H1 (cell line): ENCODE results near the gene RNF32. TPM values are rescaled to one million over a fixed set of nuclear protein-coding genes. Genes with fewer than 3 reads are reported as not detected.
"Not testable (repeated sequence)": the region's sequence is repeated elsewhere in the genome, so short reads cannot be mapped to it uniquely, and the experiment has no call there.

Experiments
- CTCF ChIA-PET: fragments of 300-600 bp; sonication (Branson Sonifier 250); formaldehyde crosslinking; loops from one replicate; lab custom pipeline; 2021; ENCODE audit not compliant: partially characterized antibody; lab: Charles Lee
- POLR2A ChIA-PET: fragments of 300-600 bp; sonication (Branson Sonifier 250); formaldehyde crosslinking; loops from one replicate; lab custom pipeline; 2021; ENCODE audit warnings: inconsistent platforms; ENCODE audit not compliant: partially characterized antibody; lab: Charles Lee
- DNase-seq, 2 experiments: peaks; one replicate each; pipeline versions ENCODE4 v3.0.0 to v3.0.0-alpha.2; 2010 to 2022; ENCODE audit warnings: low spot score in 2 of 2, low read depth in 1 of 2, mixed read lengths in 1 of 2
- FAIRE-seq: peaks from 2 replicates; lab custom pipeline; 2011; peaks lifted over from hg19 to GRCh38; lab: Jason Lieb, UNC
- H2AFZ ChIP-seq: 2 replicates; pipeline ENCODE4 v1.8.1; 2012; ENCODE audit warnings: low read length, inconsistent platforms
- H2AK5ac ChIP-seq: 2 replicates; pipeline ENCODE4 v1.6.1; 2013; ENCODE audit warnings: low read depth, low read length
- H2BK120ac ChIP-seq: replicated peaks from 2 replicates; pipeline ENCODE3; 2013; ENCODE audit warnings: low read depth, low read length, inconsistent platforms
- H2BK12ac ChIP-seq: 2 replicates; pipeline ENCODE4 v1.6.1; 2013; ENCODE audit warnings: low read depth, low read length
- H2BK15ac ChIP-seq: 2 replicates; pipeline ENCODE4 v1.6.1; 2013; ENCODE audit warnings: low read length
- H2BK20ac ChIP-seq: 2 replicates; pipeline ENCODE4 v1.6.1; 2013; ENCODE audit warnings: low read length
- H2BK5ac ChIP-seq: 2 replicates; pipeline ENCODE4 v1.6.1; 2013; ENCODE audit warnings: low read depth, low read length
- H3K14ac ChIP-seq: 2 replicates; pipeline ENCODE4 v1.6.1; 2013; ENCODE audit warnings: inconsistent platforms; ENCODE audit not compliant: insufficient read length
- H3K18ac ChIP-seq: 2 replicates; pipeline ENCODE4 v1.6.1; 2013; ENCODE audit warnings: low read length; ENCODE audit errors: extremely low read depth
- H3K23ac ChIP-seq: 2 replicates; pipeline ENCODE4 v1.6.1; 2013; ENCODE audit warnings: inconsistent platforms; ENCODE audit not compliant: insufficient read length
- H3K23me2 ChIP-seq: 2 replicates; pipeline ENCODE4 v1.6.1; 2013; ENCODE audit warnings: low read depth, low read length
- H3K27ac ChIP-seq: 2 replicates; pipeline ENCODE4 v1.6.1; 2011; ENCODE audit warnings: low read depth, low read length, inconsistent platforms
- H3K27me3 ChIP-seq, 4 experiments: replicated peaks in 1 of 4; 1 replicate in 1 of 4; 2 replicates in 3 of 4; pipeline versions ENCODE4 v1.6.1 to v1.8.1; 2011 to 2013; ENCODE audit warnings: low read length in 3 of 4, mild to moderate bottlenecking in 3 of 4, inconsistent platforms in 2 of 4, mixed read lengths in 2 of 4, moderate library complexity in 1 of 4; ENCODE audit not compliant: control insufficient read depth in 3 of 4, insufficient read depth in 3 of 4; ENCODE audit errors: extremely low read depth in 1 of 4
- H3K36me3 ChIP-seq, 4 experiments: 2 replicates each; pipeline versions ENCODE4 v1.6.1 to v1.8.1; 2011 to 2013; ENCODE audit warnings: mild to moderate bottlenecking in 4 of 4, low read length in 3 of 4, moderate library complexity in 2 of 4, control low read depth in 1 of 4, inconsistent platforms in 1 of 4; ENCODE audit not compliant: insufficient read depth in 4 of 4, control insufficient read depth in 2 of 4
- H3K4ac ChIP-seq: replicated peaks from 2 replicates; pipeline ENCODE3; 2013; ENCODE audit warnings: low read length, low read depth, mixed read lengths, inconsistent platforms; ENCODE audit not compliant: insufficient read length
- H3K4me1 ChIP-seq, 4 experiments: replicated peaks in 1 of 4; 1 replicate in 1 of 4; 2 replicates in 3 of 4; pipeline versions ENCODE4 v1.6.1 to v1.8.1; 2011 to 2013; ENCODE audit warnings: low read length in 3 of 4, inconsistent platforms in 2 of 4, mixed read lengths in 1 of 4; ENCODE audit not compliant: insufficient read depth in 4 of 4, control insufficient read depth in 3 of 4
- H3K4me2 ChIP-seq, 2 experiments: 2 replicates each; pipeline versions ENCODE4 v1.6.1 to v1.8.1; 2011 to 2013; ENCODE audit warnings: low read depth in 2 of 2, low read length in 2 of 2, control low read depth in 1 of 2, inconsistent platforms in 1 of 2, mild to moderate bottlenecking in 1 of 2; ENCODE audit not compliant: insufficient read depth in 1 of 2
- H3K4me3 ChIP-seq, 4 experiments: fragments of 200-600, 300-600 bp in 1 of 4; sonication (generic), shearing (Covaris generic), sonication (Bioruptor Twin) in 1 of 4; 2 replicates each; pipeline versions ENCODE4 v1.5.1 to v1.8.1; 2011 to 2016; ENCODE audit warnings: low read length in 4 of 4, low read depth in 3 of 4, control low read depth in 2 of 4, inconsistent platforms in 2 of 4, mild to moderate bottlenecking in 2 of 4, mixed read lengths in 1 of 4, moderate library complexity in 1 of 4; ENCODE audit not compliant: insufficient read depth in 2 of 4; ENCODE audit errors: extremely low read depth in 1 of 4
- H3K56ac ChIP-seq: replicated peaks from 2 replicates; pipeline ENCODE3; 2013; ENCODE audit warnings: low read depth, mild to moderate bottlenecking, mixed read lengths, low read length, inconsistent platforms; ENCODE audit not compliant: insufficient read length
- H3K79me1 ChIP-seq: 2 replicates; pipeline ENCODE4 v1.6.1; 2013; ENCODE audit warnings: low read depth, low read length, control low read depth
- H3K79me2 ChIP-seq, 2 experiments: 2 replicates each; pipeline versions ENCODE4 v1.6.1 to v1.8.1; 2012 to 2013; ENCODE audit warnings: low read length in 2 of 2, mild to moderate bottlenecking in 2 of 2, inconsistent platforms in 1 of 2; ENCODE audit not compliant: insufficient read depth in 2 of 2, control insufficient read depth in 1 of 2
- H3K9ac ChIP-seq, 4 experiments: replicated peaks in 1 of 4; 1 replicate in 1 of 4; 2 replicates in 3 of 4; pipeline versions ENCODE4 v1.6.1 to v1.8.1; 2011 to 2013; ENCODE audit warnings: low read depth in 3 of 4, low read length in 3 of 4, control low read depth in 2 of 4, mild to moderate bottlenecking in 2 of 4, moderate library complexity in 2 of 4, inconsistent platforms in 1 of 4; ENCODE audit errors: extremely low read depth in 1 of 4
- H3K9me3 ChIP-seq, 2 experiments: 2 replicates each; pipeline versions ENCODE4 v1.6.1 to v1.8.1; 2012 to 2013; ENCODE audit warnings: mild to moderate bottlenecking in 2 of 2, moderate library complexity in 2 of 2, control low read depth in 1 of 2, inconsistent platforms in 1 of 2, low read depth in 1 of 2, low read length in 1 of 2, mixed read lengths in 1 of 2; ENCODE audit not compliant: insufficient read depth in 2 of 2
- H4K20me1 ChIP-seq, 2 experiments: replicated peaks in 1 of 2; 2 replicates each; pipeline versions ENCODE3 to v1.8.1; 2011 to 2013; ENCODE audit warnings: inconsistent platforms in 2 of 2, low read length in 2 of 2, mild to moderate bottlenecking in 1 of 2; ENCODE audit not compliant: insufficient read depth in 2 of 2, control insufficient read depth in 1 of 2
- H4K5ac ChIP-seq: 2 replicates; pipeline ENCODE4 v1.6.1; 2013; ENCODE audit warnings: low read length, low read depth, mixed read lengths, inconsistent platforms; ENCODE audit not compliant: insufficient read length
- H4K8ac ChIP-seq: 2 replicates; pipeline ENCODE4 v1.8.0; 2013; ENCODE audit warnings: mild to moderate bottlenecking, moderate library complexity, low read length, inconsistent platforms; ENCODE audit not compliant: insufficient read depth; ENCODE audit errors: extremely low read depth
- H4K91ac ChIP-seq: replicated peaks from 2 replicates; pipeline ENCODE3; 2013; ENCODE audit warnings: low read length, mixed read lengths, inconsistent platforms; ENCODE audit not compliant: insufficient read length
- EP300 ChIP-seq, 2 experiments: IDR thresholded peaks; 1 replicate in 1 of 2; 2 replicates in 1 of 2; pipeline ENCODE4 v1.6.1; 2011 to 2012; ENCODE audit warnings: low read depth in 2 of 2, low read length in 2 of 2, mild to moderate bottlenecking in 2 of 2, borderline replicate concordance in 1 of 2, inconsistent platforms in 1 of 2, moderate library complexity in 1 of 2
- WGBS, 2 experiments: shearing (Covaris generic) in 1 of 2; methylation state at CpG; one replicate each; pipeline versions ENCODE4 v1.1.6 to v1.1.7; 2013 to 2015; ENCODE audit warnings: low lambda C conversion rate in 2 of 2, mixed read lengths in 2 of 2, inconsistent platforms in 1 of 2, low coverage in 1 of 2, missing lambda C conversion rate in 1 of 2; ENCODE audit not compliant: insufficient replicate concordance in 2 of 2, insufficient coverage in 1 of 2, insufficient read length in 1 of 2; ENCODE audit errors: extremely low coverage in 1 of 2, missing lambda C conversion rate in 1 of 2; 5-methylcytosine and 5-hydroxymethylcytosine counted together
- polyA plus RNA-seq, 7 experiments: library from polyadenylated mRNA; depleted of rRNA in 3 of 7; stranded (reverse) in 5 of 7; unstranded in 2 of 7; fragments of >200 nt in 5 of 7; fragments of 200-250 nt in 2 of 7; gene quantifications; 1 replicate in 5 of 7; 2 replicates in 1 of 7; 4 replicates in 1 of 7; pipeline versions ENCODE4 v1.2.1 to v1.2.3, GENCODE V29; 2011 to 2013; ENCODE audit warnings: missing spikeins in 2 of 7, mixed read lengths in 2 of 7
- total RNA-seq: library from RNA; stranded (reverse); fragmentation: NEBNext Ultra II Directional; extraction: Animal tissue kit (Norgen Biotek cat#: 25700); gene quantifications from 2 replicates; pipeline ENCODE4 v1.2.1, GENCODE V29; 2021

Gene RNF32
- total and polyA plus RNA-seq, 2 of the 8 experiments (the other 6 are each of a cell fraction or from before 2014, with no cell fraction given) = 0.48 to 1.2 TPM

DNA sequence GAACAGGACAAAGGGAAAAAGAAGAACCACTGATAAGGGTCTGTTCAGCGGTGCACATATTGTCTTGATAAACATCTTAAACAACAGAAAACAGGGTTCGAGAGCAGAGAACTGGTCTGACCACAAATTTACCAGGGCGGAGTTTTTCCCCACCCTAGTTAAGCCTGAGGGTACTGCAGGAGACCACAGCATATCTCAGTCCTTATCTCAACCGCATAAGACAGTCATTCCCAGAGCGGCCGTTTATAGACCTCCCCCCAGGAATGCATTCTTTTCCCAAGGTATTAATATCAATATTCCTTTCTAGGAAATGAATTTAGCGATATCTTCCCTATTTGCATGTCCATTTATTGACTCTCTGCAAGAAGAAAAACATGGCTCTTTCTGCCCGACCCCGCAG, 56.7 kb downstream of the RNF32 start:
- CTCF ChIA-PET = interaction anchor here (0.7 kb wide), 1 partner anchor 13 kb away, joined by 3 read pairs; no protein-coding TSS in a partner anchor
- TF ChIP-seq EP300 (IDR thresholded peaks at IDR 0.05; ENCODE audit: borderline replicate concordance in 1 of 2, low read depth in 2 of 2, low read length in 2 of 2) = peak in 1 of 2 experiments; percentile 73; a peak in 1 of 3 replicates
- not testable (repeated sequence) for H4K5ac ChIP-seq

GRCh38 chr7:156698512-156698911, 57.9 kb downstream of the RNF32 start:
- H2AFZ ChIP-seq, H3K27me3 ChIP-seq, H4K91ac ChIP-seq, H2BK120ac ChIP-seq, FAIRE-seq, H2BK20ac ChIP-seq, H2BK5ac ChIP-seq, H4K8ac ChIP-seq, H3K79me2 ChIP-seq, H3K23me2 ChIP-seq, CTCF ChIA-PET, H2BK12ac ChIP-seq, H3K4me1 ChIP-seq, H3K36me3 ChIP-seq, H4K5ac ChIP-seq, H3K4me3 ChIP-seq, H3K4me2 ChIP-seq, H3K4ac ChIP-seq, H3K56ac ChIP-seq, DNase-seq, H3K23ac ChIP-seq, H3K79me1 ChIP-seq, H3K18ac ChIP-seq, H2AK5ac ChIP-seq, H2BK15ac ChIP-seq, POLR2A ChIA-PET, H3K14ac ChIP-seq, H3K27ac ChIP-seq, H3K9ac ChIP-seq, H4K20me1 ChIP-seq: not testable (repeated sequence)
- H3K9me3 ChIP-seq = peaks cover 15 to 16% of the 10 kb centered on the region in 2 experiments
- 88% methylated on average over 4 of the region's 4 CpGs; no CpG with 5 or more reads in 1 of the 2 experiments for WGBS, 2 experiments

More for the DNA sequence above, 56.7 kb downstream of the RNF32 start:
- H2BK15ac ChIP-seq, H3K9ac ChIP-seq, H2BK120ac ChIP-seq, H3K4me2 ChIP-seq, H2AFZ ChIP-seq, H3K27ac ChIP-seq, DNase-seq, H3K56ac ChIP-seq, H3K36me3 ChIP-seq, H2BK12ac ChIP-seq, H3K4me3 ChIP-seq, H4K20me1 ChIP-seq, H2AK5ac ChIP-seq, H3K27me3 ChIP-seq, FAIRE-seq, H2BK5ac ChIP-seq, H4K8ac ChIP-seq, H2BK20ac ChIP-seq, H3K14ac ChIP-seq, H3K23me2 ChIP-seq, H4K91ac ChIP-seq, H3K18ac ChIP-seq, POLR2A ChIA-PET, H3K4ac ChIP-seq, H3K4me1 ChIP-seq, H3K79me2 ChIP-seq, H3K79me1 ChIP-seq, H3K23ac ChIP-seq: not testable (repeated sequence)
- WGBS, 2 experiments = 79% methylated on average over 9 of the region's 9 CpGs; no CpG with 5 or more reads in 1 of the 2 experiments
- H3K9me3 ChIP-seq = peaks cover 15 to 16% of the 10 kb centered on the region in 2 experiments
